Activated CD8-positive, alpha-beta T cell treated with anti-CD3 and anti-CD28 coated beads for 36 hours (primary cell): Measurements from ENCODE around the gene EPS8L1. TPM values are rescaled to one million over a fixed set of nuclear protein-coding genes. Genes with fewer than 3 reads are reported as not detected.
"Not testable (repeated sequence)": the region's sequence is repeated elsewhere in the genome, so short reads cannot be mapped to it uniquely, and the experiment has no call there.

Source experiments
- ATAC-seq: fragments of 200-7000 bp; cut with Tn5 transposase; one replicate; pipeline ENCODE4 v1.10.0; 2021; ENCODE audit warnings: mild to moderate bottlenecking, moderate library complexity
- CTCF ChIA-PET: fragments of 350-600 bp; sonication (Branson Sonifier 250); formaldehyde crosslinking; loops from one replicate; lab custom pipeline; 2021; ENCODE audit warnings: antibody characterized with exemption; lab: Charles Lee
- POLR2A ChIA-PET: fragments of 350-600 bp; sonication (Branson Sonifier 250); formaldehyde crosslinking; loops from one replicate; lab custom pipeline; 2021; ENCODE audit warnings: antibody characterized with exemption; lab: Charles Lee
- DNase-seq: peaks from one replicate; pipeline ENCODE4 v3.0.0-alpha.2; 2020
- H3K27ac Mint-ChIP-seq: one replicate; pipeline ENCODE4 v1.8.0; 2021; ENCODE audit warnings: mild to moderate bottlenecking, mixed read lengths
- H3K27me3 Mint-ChIP-seq: one replicate; pipeline ENCODE4 v1.8.0; 2021; ENCODE audit warnings: mixed read lengths
- H3K36me3 Mint-ChIP-seq: one replicate; pipeline ENCODE4 v1.8.0; 2021; ENCODE audit warnings: low read depth, mixed read lengths
- H3K4me1 Mint-ChIP-seq: one replicate; pipeline ENCODE4 v1.8.0; 2021; ENCODE audit warnings: low read depth, mixed read lengths
- H3K4me3 Mint-ChIP-seq: one replicate; pipeline ENCODE4 v1.8.0; 2021; ENCODE audit warnings: mild to moderate bottlenecking, moderate library complexity, mixed read lengths
- H3K9me3 Mint-ChIP-seq: one replicate; pipeline ENCODE4 v1.8.0; 2021; ENCODE audit warnings: mixed read lengths
- intact Hi-C: fragments of 100-400 bp; cut with micrococcal nuclease; formaldehyde crosslinking; loops from one replicate; pipeline ENCODE4 v1.10.0; 2022
- total RNA-seq, 2 experiments: library from RNA; stranded (reverse); gene quantifications; one replicate each; pipeline ENCODE4 v1.2.3, GENCODE V29; 2021
- TF ChIP-seq, protein P1 (sequence below): fragments of 200-600 bp; IDR thresholded peaks from one replicate; pipeline ENCODE4 v1.8.0; 2022; ENCODE audit warnings: antibody characterized with exemption, mild to moderate bottlenecking

Gene EPS8L1
- total RNA-seq, 2 experiments from 2014 or later, result 2.8 to 3.2 TPM

DNA sequence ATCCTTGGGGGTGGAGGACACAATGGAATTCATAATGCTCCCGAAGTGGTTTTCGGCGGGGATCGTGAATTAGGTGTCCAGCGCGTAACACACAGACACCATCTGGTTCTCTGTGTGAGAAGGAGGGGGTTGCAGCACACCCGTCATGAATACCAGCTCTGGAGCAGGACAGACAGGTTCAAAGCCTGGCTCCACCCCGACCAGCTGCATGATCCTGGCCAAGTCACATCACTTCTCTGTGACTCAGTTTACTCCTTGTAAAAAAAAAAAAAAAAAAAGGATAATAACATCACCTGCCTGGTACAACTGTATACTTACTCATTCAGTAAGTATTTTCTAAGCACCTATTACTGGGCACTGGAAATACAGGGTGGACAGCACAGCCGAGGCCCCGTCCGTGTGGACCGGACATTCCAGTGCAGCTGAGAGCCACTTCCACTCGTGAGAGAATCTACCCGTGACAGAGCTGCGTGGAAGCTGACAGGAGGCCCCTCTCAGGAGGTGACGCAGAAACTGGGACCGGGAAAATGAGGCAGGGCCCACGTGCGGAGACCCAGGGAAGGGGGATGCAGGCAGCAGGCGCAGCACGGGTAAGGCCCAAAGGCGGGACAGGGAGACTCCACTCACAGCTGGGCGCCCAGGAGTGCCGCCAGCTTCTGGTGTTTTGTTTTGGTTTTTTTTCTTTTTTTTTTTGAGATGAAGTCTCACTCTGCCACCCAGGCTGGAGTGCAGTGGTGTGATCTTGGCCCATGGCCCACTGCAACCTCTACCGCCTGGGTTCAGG is 24.7 kb upstream of the EPS8L1 start:
- Mint-ChIP-seq H3K27me3 (no peaks in the 10 kb centered on the region), H3K4me3 (no peak overlapping the region), H3K9me3 (no peaks in the 10 kb centered on the region), H3K36me3 (peaks cover 38% of the 10 kb centered on the region), H3K4me1 (no peaks in the 10 kb centered on the region), H3K27ac (no peak overlapping the region)
- CTCF ChIA-PET, result no interaction called here
- DNase-seq, result no peak
- TF ChIP-seq, protein P1, sequence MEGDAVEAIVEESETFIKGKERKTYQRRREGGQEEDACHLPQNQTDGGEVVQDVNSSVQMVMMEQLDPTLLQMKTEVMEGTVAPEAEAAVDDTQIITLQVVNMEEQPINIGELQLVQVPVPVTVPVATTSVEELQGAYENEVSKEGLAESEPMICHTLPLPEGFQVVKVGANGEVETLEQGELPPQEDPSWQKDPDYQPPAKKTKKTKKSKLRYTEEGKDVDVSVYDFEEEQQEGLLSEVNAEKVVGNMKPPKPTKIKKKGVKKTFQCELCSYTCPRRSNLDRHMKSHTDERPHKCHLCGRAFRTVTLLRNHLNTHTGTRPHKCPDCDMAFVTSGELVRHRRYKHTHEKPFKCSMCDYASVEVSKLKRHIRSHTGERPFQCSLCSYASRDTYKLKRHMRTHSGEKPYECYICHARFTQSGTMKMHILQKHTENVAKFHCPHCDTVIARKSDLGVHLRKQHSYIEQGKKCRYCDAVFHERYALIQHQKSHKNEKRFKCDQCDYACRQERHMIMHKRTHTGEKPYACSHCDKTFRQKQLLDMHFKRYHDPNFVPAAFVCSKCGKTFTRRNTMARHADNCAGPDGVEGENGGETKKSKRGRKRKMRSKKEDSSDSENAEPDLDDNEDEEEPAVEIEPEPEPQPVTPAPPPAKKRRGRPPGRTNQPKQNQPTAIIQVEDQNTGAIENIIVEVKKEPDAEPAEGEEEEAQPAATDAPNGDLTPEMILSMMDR, result no peak
- ATAC-seq, result no peak
- POLR2A ChIA-PET, result no interaction called here
- intact Hi-C loops, result no loop called here

DNA sequence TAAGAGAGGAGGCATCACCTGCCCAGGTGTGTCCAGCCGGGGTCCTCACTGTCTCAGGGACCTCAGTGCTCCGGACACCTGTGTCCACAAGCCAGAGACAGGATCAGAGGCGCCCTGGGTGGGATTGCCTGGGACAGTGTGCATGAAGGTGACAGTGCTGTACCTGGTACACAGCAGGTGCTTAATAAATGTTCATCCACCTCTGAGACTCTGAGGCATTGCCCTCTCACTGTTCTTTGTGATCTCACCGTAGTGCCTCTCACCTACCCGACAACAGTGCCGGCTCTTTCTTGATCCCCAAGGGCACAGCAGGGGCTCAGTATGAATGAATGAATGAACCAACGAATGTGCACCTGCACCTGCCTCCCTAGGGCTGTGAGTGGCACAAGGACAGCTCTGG is 21.9 kb upstream of the EPS8L1 start:
- POLR2A ChIA-PET, result no interaction called here
- intact Hi-C loops, result no loop called here
- H3K4me3 Mint-ChIP-seq, result no peak overlapping the region
- DNase-seq, result no peak
- no peaks in the 10 kb centered on the region for H3K9me3 Mint-ChIP-seq
- CTCF ChIA-PET, result no interaction called here
- H3K27ac Mint-ChIP-seq, result no peak overlapping the region
- no peaks in the 10 kb centered on the region for H3K4me1 Mint-ChIP-seq
- no peak for ATAC-seq
- H3K36me3 Mint-ChIP-seq, result peaks cover 43% of the 10 kb centered on the region
- no peaks in the 10 kb centered on the region for H3K27me3 Mint-ChIP-seq
- TF ChIP-seq, protein P1, result no peak

DNA sequence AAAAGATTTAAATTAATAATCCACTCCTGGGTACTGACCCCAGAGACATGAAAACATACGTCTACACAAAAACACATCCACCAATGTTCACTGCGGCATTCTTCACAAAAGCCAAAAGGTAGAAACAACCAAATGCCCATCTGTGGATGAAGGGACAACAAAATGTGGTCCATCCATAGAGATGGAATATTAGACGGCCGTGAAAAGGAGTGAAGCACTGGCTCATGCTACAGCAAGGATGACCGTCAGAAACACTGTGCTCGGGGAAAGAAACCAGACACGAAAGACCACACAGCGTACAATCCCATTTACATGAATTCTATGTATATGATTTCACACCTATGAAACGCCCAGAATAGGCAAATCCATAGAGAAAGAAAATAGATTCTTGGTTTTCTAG is 18.8 kb upstream of the EPS8L1 start:
- ATAC-seq (no peak), DNase-seq (no peak)
- H3K27me3 Mint-ChIP-seq, result no peaks in the 10 kb centered on the region
- TF ChIP-seq, protein P1, result no peak
- no peak overlapping the region for H3K27ac Mint-ChIP-seq
- peaks cover 7% of the 10 kb centered on the region for H3K4me1 Mint-ChIP-seq
- no peaks in the 10 kb centered on the region for H3K9me3 Mint-ChIP-seq
- ChIA-PET POLR2A (no interaction called here), CTCF (no interaction called here)
- no peak overlapping the region for H3K4me3 Mint-ChIP-seq
- intact Hi-C loops, result no loop called here
- H3K36me3 Mint-ChIP-seq, result peaks cover 42% of the 10 kb centered on the region

DNA sequence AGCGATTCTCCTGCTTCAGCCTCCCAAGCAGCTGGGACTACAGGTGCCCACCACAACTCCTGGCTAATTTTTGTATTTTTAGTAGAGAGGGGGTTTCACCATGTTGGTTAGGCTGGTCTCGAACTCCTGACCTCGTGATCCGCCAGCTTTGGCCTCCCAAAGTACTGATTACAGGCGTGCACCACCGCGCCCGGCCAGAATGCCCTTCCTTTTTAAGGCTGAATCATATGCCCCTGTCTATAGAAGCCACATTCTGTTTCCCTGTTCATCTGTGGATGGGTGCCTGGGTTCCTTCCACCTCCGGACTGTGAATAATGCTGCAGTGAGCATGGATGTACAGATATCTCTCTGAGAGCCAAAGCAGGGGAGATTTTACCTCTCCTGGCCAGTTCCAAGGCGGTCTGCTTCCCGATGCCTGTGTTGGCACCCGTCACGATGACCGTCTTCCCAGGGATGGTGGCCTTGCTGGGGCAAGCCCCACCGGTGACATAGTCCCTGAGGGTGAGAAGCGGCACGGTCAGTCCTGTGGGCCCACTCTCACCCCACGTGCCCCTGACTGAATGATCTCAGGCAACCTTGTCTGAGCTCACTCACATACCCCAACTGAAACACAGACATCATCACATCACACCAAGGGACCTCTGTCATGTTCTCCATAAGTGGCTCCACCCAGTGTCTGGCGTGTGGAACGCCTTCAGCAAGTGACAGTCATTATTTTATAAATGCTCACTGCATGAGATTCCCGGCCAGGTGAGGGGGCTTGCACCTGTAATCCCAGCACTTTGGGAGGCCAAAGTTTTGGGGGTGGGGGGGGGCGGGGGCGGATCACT is 16.7 kb upstream of the EPS8L1 start:
- Mint-ChIP-seq H3K4me1 (peaks cover 9% of the 10 kb centered on the region), H3K9me3 (no peaks in the 10 kb centered on the region), H3K27me3 (no peaks in the 10 kb centered on the region), H3K4me3 (no peak overlapping the region), H3K27ac (no peak overlapping the region), H3K36me3 (peaks cover 37% of the 10 kb centered on the region)
- TF ChIP-seq, protein P1, result no peak
- DNase-seq (no peak), ATAC-seq (no peak)
- ChIA-PET POLR2A (no interaction called here), CTCF (no interaction called here)
- intact Hi-C loops, result no loop called here

DNA sequence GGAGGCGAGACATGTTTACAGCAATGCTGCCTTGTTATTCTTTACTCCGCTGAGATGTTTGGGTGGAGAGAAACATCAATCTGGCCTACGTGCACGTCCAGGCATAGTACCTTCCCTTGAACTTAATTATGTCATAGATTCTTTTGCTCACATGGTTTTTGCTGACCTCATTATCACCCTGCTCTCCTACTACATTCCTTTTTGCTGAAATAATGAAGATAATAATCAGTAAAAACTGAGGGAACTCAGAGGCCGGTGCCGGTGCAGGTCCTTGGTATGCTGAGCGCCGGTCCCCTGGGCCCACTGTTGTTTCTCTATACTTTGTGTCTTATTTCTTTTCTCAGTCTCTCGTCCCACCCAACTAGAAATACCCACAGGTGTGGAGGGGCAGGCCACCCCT is 15.4 kb upstream of the EPS8L1 start:
- CTCF ChIA-PET, ATAC-seq, DNase-seq, intact Hi-C loops, H3K9me3 Mint-ChIP-seq, H3K27ac Mint-ChIP-seq, H3K4me1 Mint-ChIP-seq, H3K27me3 Mint-ChIP-seq, H3K4me3 Mint-ChIP-seq: not testable (repeated sequence)
- POLR2A ChIA-PET, result interaction anchor here (1.0 kb wide), 1 partner anchor 32 kb away, joined by 3 read pairs; no protein-coding TSS in a partner anchor
- H3K36me3 Mint-ChIP-seq, result peaks cover 35% of the 10 kb centered on the region
